ENCODE data around the gene ATP2A2. TPM values are rescaled to one million over a fixed set of nuclear protein-coding genes. Genes with fewer than 3 reads are reported as not detected.

The ATP2A2 gene
- total RNA-seq, 1 experiment from 2014 or later, result 262 TPM

DNA sequence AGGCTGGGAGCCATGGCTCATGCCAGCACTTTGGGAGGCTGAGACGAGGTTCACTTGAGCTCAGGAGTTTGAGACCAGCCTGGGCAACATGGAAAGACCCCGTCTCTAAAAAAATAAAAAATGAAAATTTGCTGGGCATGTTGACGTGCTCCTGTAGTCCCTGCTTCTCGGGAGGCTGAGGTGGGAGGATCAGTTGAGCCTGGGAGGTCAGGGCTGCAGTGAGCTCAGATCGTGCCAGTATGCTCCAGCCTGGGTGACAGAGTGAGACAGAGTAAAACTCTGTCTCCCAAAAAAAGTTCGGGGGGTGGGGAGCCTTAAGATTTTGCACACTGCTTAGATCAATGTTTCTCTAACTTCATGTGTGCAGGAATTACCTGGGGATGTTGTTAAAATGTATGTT lies 30.9 kb downstream of the ATP2A2 start:
- Histone ChIP-seq H3K4me1 (no peaks in the 10 kb centered on the region; the same call in 1 of the 2 replicates), H3K36me3 (ENCODE audit: control insufficient read depth, insufficient read depth, low read length) (no peaks in the 10 kb centered on the region), H3K4me3 (ENCODE audit: low read depth, low read length) (no peak overlapping the region), H3K9me3 (no peaks in the 10 kb centered on the region), H3K27me3 (replicated peaks; ENCODE audit: control insufficient read depth, insufficient read depth, low read length) (no peaks in the 10 kb centered on the region)
- Mint-ChIP-seq H3K27ac (ENCODE audit: unreplicated experiment) (no peak overlapping the region), H3K27me3 (ENCODE audit: insufficient read depth, unreplicated experiment) (no peaks in the 10 kb centered on the region), H3K4me3 (ENCODE audit: unreplicated experiment) (no peak overlapping the region), H3K36me3 (ENCODE audit: insufficient read depth, unreplicated experiment) (peaks cover 90% of the 10 kb centered on the region), H3K9me3 (ENCODE audit: unreplicated experiment) (no peaks in the 10 kb centered on the region), H3K4me1 (ENCODE audit: low read depth, unreplicated experiment) (peaks cover 19% of the 10 kb centered on the region)
- no peak for DNase-seq
- CTCF ChIA-PET, result interaction anchor here (0.6 kb wide), 1 partner anchor 37 kb away, joined by 3 read pairs; no protein-coding TSS in a partner anchor
- BruUV-seq (replicated peaks), result no TSS peak
- intact Hi-C loops (cut with micrococcal nuclease; ENCODE audit: unreplicated experiment), result no loop called here
- TF ChIP-seq CTCF (IDR thresholded peaks at IDR 0.05; ENCODE audit: insufficient read depth in 1 of 2, low read depth in 1 of 2, low read length in 1 of 2, severe bottlenecking in 1 of 2, unreplicated experiment in 1 of 2), result no peak
- POLR2A ChIA-PET, result no interaction called here

GRCh38 chr12:110312581-110313360 lies 31.7 kb downstream of the ATP2A2 start:
- ChIA-PET CTCF (no interaction called here), POLR2A (interaction anchor here (0.6 kb wide), 1 partner anchor 48 kb away, joined by 5 read pairs; no protein-coding TSS in a partner anchor)
- Mint-ChIP-seq H3K36me3 (ENCODE audit: insufficient read depth, unreplicated experiment) (peaks cover 87% of the 10 kb centered on the region), H3K27me3 (ENCODE audit: insufficient read depth, unreplicated experiment) (no peaks in the 10 kb centered on the region), H3K27ac (ENCODE audit: unreplicated experiment) (no peak overlapping the region), H3K4me1 (ENCODE audit: low read depth, unreplicated experiment) (peaks cover 20% of the 10 kb centered on the region), H3K9me3 (ENCODE audit: unreplicated experiment) (no peaks in the 10 kb centered on the region), H3K4me3 (ENCODE audit: unreplicated experiment) (no peak overlapping the region)
- BruUV-seq (replicated peaks), result no TSS peak
- Histone ChIP-seq H3K36me3 (ENCODE audit: control insufficient read depth, insufficient read depth, low read length) (no peaks in the 10 kb centered on the region), H3K9me3 (no peaks in the 10 kb centered on the region), H3K4me3 (ENCODE audit: low read depth, low read length) (no peak overlapping the region), H3K4me1 (no peaks in the 10 kb centered on the region; the same call in 1 of the 2 replicates), H3K27me3 (replicated peaks; ENCODE audit: control insufficient read depth, insufficient read depth, low read length) (no peaks in the 10 kb centered on the region)
- DNase-seq, result no peak
- no peak for TF ChIP-seq CTCF (IDR thresholded peaks at IDR 0.05; ENCODE audit: insufficient read depth in 1 of 2, low read depth in 1 of 2, low read length in 1 of 2, severe bottlenecking in 1 of 2, unreplicated experiment in 1 of 2)
- intact Hi-C loops (cut with micrococcal nuclease; ENCODE audit: unreplicated experiment), result no loop called here

DNA sequence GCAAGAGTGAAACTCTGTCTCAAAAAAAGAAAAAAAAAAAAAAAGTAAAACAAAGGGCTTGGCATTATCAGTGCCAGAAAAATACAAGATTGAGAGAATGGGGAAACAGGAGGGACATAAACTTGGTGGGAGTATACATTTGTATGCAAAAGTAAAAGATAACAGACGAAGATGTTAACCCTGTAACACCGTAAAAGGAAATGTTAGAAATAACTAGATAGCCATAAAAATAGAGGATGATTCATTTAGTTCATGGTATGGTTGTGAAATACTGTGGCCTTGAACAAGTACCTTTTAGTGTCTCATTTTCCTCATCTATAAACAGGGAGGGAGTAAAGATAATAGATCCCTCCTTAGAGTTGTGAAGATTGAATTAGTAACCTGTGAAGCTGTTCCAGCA lies 33.3 kb downstream of the ATP2A2 start:
- ChIA-PET CTCF (no interaction called here), POLR2A (no interaction called here)
- Histone ChIP-seq H3K9me3 (no peaks in the 10 kb centered on the region), H3K4me1 (no peaks in the 10 kb centered on the region; the same call in 1 of the 2 replicates), H3K36me3 (ENCODE audit: control insufficient read depth, insufficient read depth, low read length) (peaks cover 2% of the 10 kb centered on the region; the same call in 1 of the 2 replicates), H3K27me3 (replicated peaks; ENCODE audit: control insufficient read depth, insufficient read depth, low read length) (no peaks in the 10 kb centered on the region), H3K4me3 (ENCODE audit: low read depth, low read length) (no peak overlapping the region)
- no peak for DNase-seq
- H3K36me3 Mint-ChIP-seq (ENCODE audit: insufficient read depth, unreplicated experiment), result peaks cover 82% of the 10 kb centered on the region
- H3K4me3 Mint-ChIP-seq (ENCODE audit: unreplicated experiment), result no peak overlapping the region
- H3K9me3 Mint-ChIP-seq (ENCODE audit: unreplicated experiment), result no peaks in the 10 kb centered on the region
- no peaks in the 10 kb centered on the region for H3K27me3 Mint-ChIP-seq (ENCODE audit: insufficient read depth, unreplicated experiment)
- intact Hi-C loops (cut with micrococcal nuclease; ENCODE audit: unreplicated experiment), result no loop called here
- BruUV-seq (replicated peaks), result no TSS peak
- H3K4me1 Mint-ChIP-seq (ENCODE audit: low read depth, unreplicated experiment), result peaks cover 8% of the 10 kb centered on the region
- no peak overlapping the region for H3K27ac Mint-ChIP-seq (ENCODE audit: unreplicated experiment)
- TF ChIP-seq CTCF (IDR thresholded peaks at IDR 0.05; ENCODE audit: insufficient read depth in 1 of 2, low read depth in 1 of 2, low read length in 1 of 2, severe bottlenecking in 1 of 2, unreplicated experiment in 1 of 2), result no peak
